OCI-LY3 (cell line): Measurements from ENCODE around the gene LHPP.

Experiments
- EZH2phosphoT487 ChIP-seq: fragments of 200-600 bp; shearing (Covaris generic); IDR thresholded peaks from 2 replicates; pipeline ENCODE4 v1.6.1; 2018; ENCODE audit warnings: antibody characterized with exemption, mixed run types, low read depth
- TF ChIP-seq, protein P1 (sequence below): fragments of 200-600, 300-600 bp; sonication (generic); IDR thresholded peaks from 2 replicates; pipeline ENCODE4 v1.5.1; 2014; ENCODE audit warnings: antibody characterized with exemption, low read length, low read depth

DNA sequence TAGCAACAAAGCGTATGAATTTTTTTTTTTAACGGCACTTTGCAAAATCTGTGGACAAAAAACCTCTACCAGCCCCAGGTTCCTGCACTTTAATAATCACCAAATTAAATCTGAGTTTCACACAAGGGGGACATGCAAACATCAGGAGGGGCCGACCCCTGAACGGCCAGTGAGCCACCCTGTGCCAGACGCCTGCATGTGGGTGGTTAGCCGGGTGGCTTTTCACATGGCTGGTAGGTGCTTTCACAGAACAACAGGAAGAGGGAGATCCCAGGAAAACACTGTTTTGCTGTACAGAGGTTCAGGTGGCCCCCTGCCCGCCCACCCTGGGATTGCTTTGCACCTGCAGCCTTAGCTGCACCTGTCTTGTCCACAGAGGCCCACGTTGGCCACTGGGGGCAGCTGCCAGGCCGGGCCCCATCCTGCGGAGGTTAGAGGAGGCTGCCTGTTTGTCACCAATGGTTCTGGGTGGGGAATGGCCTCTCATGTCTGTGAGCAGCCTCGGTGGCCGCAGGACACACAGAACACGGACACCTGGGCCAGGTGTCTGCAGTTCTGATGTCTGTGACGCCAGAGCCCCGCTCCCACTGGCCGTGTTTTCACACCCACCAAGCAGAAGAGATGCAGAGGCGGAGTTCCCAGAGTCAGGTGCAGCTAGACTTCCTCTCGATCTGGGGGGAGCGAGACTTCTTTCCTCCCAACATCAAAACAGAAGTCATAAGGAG lies 174.8 kb downstream of the LHPP start:
- TF ChIP-seq, protein P1, sequence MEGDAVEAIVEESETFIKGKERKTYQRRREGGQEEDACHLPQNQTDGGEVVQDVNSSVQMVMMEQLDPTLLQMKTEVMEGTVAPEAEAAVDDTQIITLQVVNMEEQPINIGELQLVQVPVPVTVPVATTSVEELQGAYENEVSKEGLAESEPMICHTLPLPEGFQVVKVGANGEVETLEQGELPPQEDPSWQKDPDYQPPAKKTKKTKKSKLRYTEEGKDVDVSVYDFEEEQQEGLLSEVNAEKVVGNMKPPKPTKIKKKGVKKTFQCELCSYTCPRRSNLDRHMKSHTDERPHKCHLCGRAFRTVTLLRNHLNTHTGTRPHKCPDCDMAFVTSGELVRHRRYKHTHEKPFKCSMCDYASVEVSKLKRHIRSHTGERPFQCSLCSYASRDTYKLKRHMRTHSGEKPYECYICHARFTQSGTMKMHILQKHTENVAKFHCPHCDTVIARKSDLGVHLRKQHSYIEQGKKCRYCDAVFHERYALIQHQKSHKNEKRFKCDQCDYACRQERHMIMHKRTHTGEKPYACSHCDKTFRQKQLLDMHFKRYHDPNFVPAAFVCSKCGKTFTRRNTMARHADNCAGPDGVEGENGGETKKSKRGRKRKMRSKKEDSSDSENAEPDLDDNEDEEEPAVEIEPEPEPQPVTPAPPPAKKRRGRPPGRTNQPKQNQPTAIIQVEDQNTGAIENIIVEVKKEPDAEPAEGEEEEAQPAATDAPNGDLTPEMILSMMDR, result 0 out of 2 replicates have a peak, but pooled peaks have one; percentile 4
- no peak for TF ChIP-seq EZH2phosphoT487
